HCT116 (cell line): ENCODE measurements around the gene ZNF486. TPM values are rescaled to one million over a fixed set of nuclear protein-coding genes. Genes with fewer than 3 reads are reported as not detected.

Source experiments
- ATAC-seq: fragments of 200-7000 bp; cut with Tn5 transposase; 2 replicates; pipeline ENCODE4 v1.9.1; 2020; ENCODE audit warnings: mild to moderate bottlenecking, moderate library complexity
- BruUV-seq: library from RNA; stranded (reverse); fragments of 400-500 nt; replicated peaks from 2 replicates; lab custom pipeline; 2021; lab: Mats Ljungman, UMichigan
- CTCF ChIA-PET: fragments of 300-600 bp; sonication (Branson Sonifier 250); formaldehyde crosslinking; loops from one replicate; lab custom pipeline; 2021; ENCODE audit warnings: antibody characterized with exemption; lab: Charles Lee
- POLR2A ChIA-PET: fragments of 300-600, 350-600 bp; sonication (Branson Sonifier 250); formaldehyde crosslinking; loops from one replicate; lab custom pipeline; 2021; ENCODE audit warnings: antibody characterized with exemption; lab: Charles Lee
- RAD21 ChIA-PET, 2 experiments: fragments of 300-600 bp; sonication (Branson Sonifier 250); formaldehyde crosslinking; loops; one replicate each; lab custom pipeline; 2023; ENCODE audit warnings: low total read pairs in 2 of 2; ENCODE audit not compliant: uncharacterized antibody in 2 of 2, unreplicated experiment in 2 of 2, low non-redundant PET in 1 of 2; lab: Charles Lee
- DNase-seq: peaks from one replicate; pipeline ENCODE4 v3.0.0-alpha.2; 2010; ENCODE audit warnings: low read depth, low spot score
- H2AFZ ChIP-seq: fragments of 200-600 bp; shearing (Covaris generic), sonication (generic); 2 replicates; pipeline ENCODE4 v1.6.1; 2017; ENCODE audit warnings: low read depth, mixed run types, mixed read lengths, antibody characterized with exemption, low read length; ENCODE audit not compliant: poor library complexity, severe bottlenecking
- H3K27ac ChIP-seq: 2 replicates; pipeline ENCODE4 v1.5.1; 2012; ENCODE audit warnings: low read depth, low read length
- H3K27me3 ChIP-seq: fragments of 200-600 bp; sonication (generic); 2 replicates; pipeline ENCODE4 v1.6.1; 2016; ENCODE audit warnings: mixed run types, low read length, mixed read lengths; ENCODE audit not compliant: insufficient read depth
- H3K36me3 ChIP-seq, 2 experiments: fragments of 200-500 bp in 1 of 2; fragments of 200-600 bp in 1 of 2; sonication (Bioruptor generic) in 1 of 2; sonication (generic) in 1 of 2; 2 replicates each; pipeline versions ENCODE4 v1.5.1 to v1.6.1; 2014 to 2016; ENCODE audit warnings: low read length in 2 of 2, inconsistent platforms in 1 of 2, mixed read lengths in 1 of 2, mixed run types in 1 of 2; ENCODE audit not compliant: insufficient read depth in 2 of 2, control insufficient read depth in 1 of 2
- H3K4me1 ChIP-seq, 2 experiments: fragments of 200-600 bp in 1 of 2; sonication (generic) in 1 of 2; 2 replicates each; pipeline versions ENCODE4 v1.5.1 to v1.6.1; 2012 to 2017; ENCODE audit warnings: low read length in 2 of 2, inconsistent platforms in 1 of 2, mild to moderate bottlenecking in 1 of 2, mixed read lengths in 1 of 2, mixed run types in 1 of 2, moderate library complexity in 1 of 2; ENCODE audit not compliant: insufficient read depth in 2 of 2, control insufficient read depth in 1 of 2
- H3K4me2 ChIP-seq: fragments of 200-600 bp; sonication (generic); 2 replicates; pipeline ENCODE4 v1.6.1; 2017; ENCODE audit warnings: mixed run types, low read length, mixed read lengths
- H3K4me3 ChIP-seq, 2 experiments: fragments of 200-600 bp in 1 of 2; sonication (generic) in 1 of 2; replicated peaks in 1 of 2; 2 replicates each; pipeline ENCODE4 v1.5.1; 2011 to 2016; ENCODE audit warnings: low read length in 2 of 2, control low read depth in 1 of 2, low read depth in 1 of 2, mild to moderate bottlenecking in 1 of 2, mixed read lengths in 1 of 2, mixed run types in 1 of 2
- H3K79me2 ChIP-seq: fragments of 200-600 bp; sonication (generic); 2 replicates; pipeline ENCODE4 v1.6.1; 2017; ENCODE audit warnings: mild to moderate bottlenecking, mixed run types, low read length, moderate library complexity, mixed read lengths; ENCODE audit not compliant: insufficient read depth
- H3K9ac ChIP-seq: fragments of 200-600 bp; sonication (generic); 2 replicates; pipeline ENCODE4 v1.6.1; 2016; ENCODE audit warnings: low read length, mixed read lengths
- H3K9me2 ChIP-seq: fragments of 200-600 bp; sonication (generic), shearing (Covaris generic); 2 replicates; pipeline ENCODE4 v1.6.1; 2017; ENCODE audit warnings: mixed run types, mild to moderate bottlenecking, moderate library complexity; ENCODE audit not compliant: insufficient read depth
- H3K9me3 ChIP-seq, 2 experiments: fragments of 200-500 bp in 1 of 2; fragments of 200-600 bp in 1 of 2; sonication (Bioruptor generic) in 1 of 2; sonication (generic) in 1 of 2; 2 replicates each; pipeline ENCODE4 v1.6.1; 2014 to 2017; ENCODE audit warnings: low read length in 2 of 2, mixed read lengths in 2 of 2, inconsistent platforms in 1 of 2, low read depth in 1 of 2, mild to moderate bottlenecking in 1 of 2, mixed run types in 1 of 2, moderate library complexity in 1 of 2; ENCODE audit not compliant: control insufficient read depth in 1 of 2, insufficient read depth in 1 of 2
- H4K20me1 ChIP-seq: fragments of 200-600 bp; sonication (generic), shearing (Covaris generic); 2 replicates; pipeline ENCODE4 v1.6.1; 2017; ENCODE audit warnings: mixed run types, mild to moderate bottlenecking, moderate library complexity; ENCODE audit not compliant: insufficient read depth
- CEBPB ChIP-seq: IDR thresholded peaks from 2 replicates; pipeline ENCODE4 v1.6.1; 2012; ENCODE audit warnings: low read depth
- EGR1 ChIP-seq: IDR thresholded peaks from 2 replicates; pipeline ENCODE4 v1.6.1; 2012; ENCODE audit warnings: low read depth
- EZH2phosphoT487 ChIP-seq: fragments of 200-600 bp; IDR thresholded peaks from 2 replicates; pipeline ENCODE4 v1.6.1; 2018; ENCODE audit warnings: antibody characterized with exemption, borderline replicate concordance
- FOSL1 ChIP-seq: IDR thresholded peaks from 2 replicates; pipeline ENCODE4 v1.6.1; 2012; ENCODE audit warnings: low read depth
- POLR2AphosphoS5 ChIP-seq: IDR thresholded peaks from 2 replicates; pipeline ENCODE4 v1.6.1; 2011; ENCODE audit warnings: mild to moderate bottlenecking, low read depth, low read length, moderate library complexity
- RAD21 ChIP-seq: IDR thresholded peaks from 2 replicates; pipeline ENCODE4 v1.6.1; 2012; ENCODE audit warnings: low read depth, mild to moderate bottlenecking
- SP1 ChIP-seq: IDR thresholded peaks from 2 replicates; pipeline ENCODE4 v1.6.1; 2012; ENCODE audit warnings: low read depth
- SRF ChIP-seq: IDR thresholded peaks from 2 replicates; pipeline ENCODE4 v1.6.1; 2012; ENCODE audit warnings: low read depth
- ZNF274 ChIP-seq: fragments of 200-500 bp; sonication (Bioruptor generic); IDR thresholded peaks from 2 replicates; pipeline ENCODE4 v1.6.1; 2014; ENCODE audit warnings: mild to moderate bottlenecking, low read depth, low read length, inconsistent platforms
- intact Hi-C: fragments of 100-400 bp; cut with micrococcal nuclease; formaldehyde crosslinking; loops from 2 replicates; pipeline ENCODE4 v1.10.0; 2022
- total RNA-seq: library from RNA; stranded (reverse); gene quantifications from one replicate; pipeline ENCODE4 v1.2.1, GENCODE V29; 2021; ENCODE audit not compliant: unreplicated experiment
- TF ChIP-seq, protein P1 (sequence below), 3 experiments: fragments of 200-600 bp in 1 of 3; sonication (generic) in 1 of 3; IDR thresholded peaks in 2 of 3; conservative IDR thresholded peaks in 1 of 3; 2 replicates each; pipeline ENCODE4 v1.5.1; 2012 to 2017; ENCODE audit warnings: low read depth in 2 of 3, low read length in 2 of 3, antibody characterized with exemption in 1 of 3, borderline replicate concordance in 1 of 3, control low read depth in 1 of 3, mild to moderate bottlenecking in 1 of 3, mixed read lengths in 1 of 3, mixed run types in 1 of 3, moderate library complexity in 1 of 3; ENCODE audit not compliant: insufficient read depth in 1 of 3
- TF ChIP-seq, protein P2 (sequence below): IDR thresholded peaks from 2 replicates; pipeline ENCODE4 v1.6.1; 2012
- TF ChIP-seq, protein P3 (sequence below): IDR thresholded peaks from 2 replicates; pipeline ENCODE4 v1.6.1; 2012

ZNF486 gene
- total RNA-seq, 1 experiment from 2014 or later: not detected

DNA sequence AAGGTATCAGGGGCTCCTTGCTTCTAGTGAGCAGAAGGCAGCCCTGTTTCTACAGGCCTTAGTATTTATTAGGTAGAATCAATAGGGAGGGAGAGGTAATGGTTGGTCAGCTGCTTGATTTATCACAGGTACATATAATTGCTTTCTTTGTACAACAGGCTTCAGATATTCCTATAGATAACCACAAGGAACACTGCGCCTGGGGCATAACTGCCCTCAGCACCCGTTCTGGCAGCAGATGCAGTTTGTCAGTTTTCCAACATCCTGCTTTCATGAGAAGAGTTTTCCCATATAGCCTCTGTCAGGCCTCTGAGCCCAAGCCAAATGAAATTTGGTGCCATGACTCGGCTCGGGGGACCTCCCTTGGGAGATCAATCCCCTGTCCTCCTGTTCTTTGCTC, 12.4 kb upstream of the ZNF486 start:
- ChIA-PET CTCF (no interaction called here), RAD21 (no interaction called here), POLR2A (no interaction called here)
- Histone ChIP-seq H3K27ac (no peak overlapping the region), H4K20me1 (no peaks in the 10 kb centered on the region), H3K79me2 (no peaks in the 10 kb centered on the region), H3K4me2 (no peak overlapping the region), H3K27me3 (no peaks in the 10 kb centered on the region), H2AFZ (no peak overlapping the region), H3K9me3 (peaks cover 0 to 9% of the 10 kb centered on the region in 2 experiments; a peak in 1 of 4 replicates), H3K9ac (no peak overlapping the region), H3K36me3 (no peaks in the 10 kb centered on the region), H3K4me1 (no peaks in the 10 kb centered on the region), H3K4me3 (no peak overlapping the region), H3K9me2 (no peaks in the 10 kb centered on the region)
- ATAC-seq: no peak
- BruUV-seq: no TSS peak
- intact Hi-C loops: no loop called here
- DNase-seq: no peak
- no peak for TF ChIP-seq SRF
- TF ChIP-seq ZNF274: no peak

GRCh38 chr19:20162821-20163220, 4.2 kb upstream of the ZNF486 start:
- H3K9ac ChIP-seq: no peak overlapping the region
- H3K36me3 ChIP-seq: no peaks in the 10 kb centered on the region
- H3K4me3 ChIP-seq: no peak overlapping the region
- no peaks in the 10 kb centered on the region for H4K20me1 ChIP-seq
- ChIA-PET CTCF (no interaction called here), RAD21 (no interaction called here), POLR2A (no interaction called here)
- BruUV-seq: no TSS peak
- H3K4me2 ChIP-seq: no peak overlapping the region
- peaks cover 0 to 16% of the 10 kb centered on the region in 2 experiments; a peak in 2 of 4 replicates for H3K9me3 ChIP-seq
- H3K27me3 ChIP-seq: no peaks in the 10 kb centered on the region
- no peaks in the 10 kb centered on the region for H3K9me2 ChIP-seq
- no peaks in the 10 kb centered on the region for H3K79me2 ChIP-seq
- H2AFZ ChIP-seq: no peak overlapping the region
- no peaks in the 10 kb centered on the region for H3K4me1 ChIP-seq
- no peak for DNase-seq
- ATAC-seq: no peak
- TF ChIP-seq SRF (no peak), RAD21 (no peak)
- H3K27ac ChIP-seq: no peak overlapping the region
- intact Hi-C loops: no loop called here

DNA sequence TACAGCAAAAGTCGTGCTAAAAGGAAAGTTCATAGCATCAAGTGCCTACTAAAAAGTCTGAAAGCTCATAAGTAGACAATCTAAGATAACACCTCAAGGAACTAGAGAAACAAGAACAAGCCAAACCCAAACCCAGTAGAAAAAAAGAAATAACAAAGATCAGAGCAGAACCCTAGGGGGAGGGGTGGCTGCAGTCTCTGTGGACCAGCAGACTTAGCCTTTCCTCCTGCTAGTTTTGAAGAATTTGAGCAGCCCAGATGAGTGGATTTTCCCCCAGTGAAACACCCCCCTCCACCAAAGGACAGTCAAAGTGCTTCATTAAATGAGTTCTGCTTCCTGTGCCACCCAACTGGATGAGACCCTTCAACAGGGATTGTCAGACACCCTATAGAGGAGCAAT, 2.6 kb upstream of the ZNF486 start:
- H3K9me2 ChIP-seq: no peaks in the 10 kb centered on the region
- no peak overlapping the region for H3K27ac ChIP-seq
- H3K9ac ChIP-seq: no peak overlapping the region
- ATAC-seq (no peak), DNase-seq (no peak)
- ChIA-PET RAD21 (no interaction called here), CTCF (no interaction called here), POLR2A (no interaction called here)
- H3K36me3 ChIP-seq: no peaks in the 10 kb centered on the region
- no peak overlapping the region for H2AFZ ChIP-seq
- BruUV-seq: no TSS peak
- no peak overlapping the region for H3K4me2 ChIP-seq
- no peak overlapping the region for H3K4me3 ChIP-seq
- no peaks in the 10 kb centered on the region for H3K27me3 ChIP-seq
- peaks cover 0 to 16% of the 10 kb centered on the region in 2 experiments; a peak in 2 of 4 replicates for H3K9me3 ChIP-seq
- intact Hi-C loops: no loop called here
- no peaks in the 10 kb centered on the region for H3K4me1 ChIP-seq
- H4K20me1 ChIP-seq: no peaks in the 10 kb centered on the region
- H3K79me2 ChIP-seq: no peaks in the 10 kb centered on the region
- TF ChIP-seq EGR1: no peak
- no peak for TF ChIP-seq SRF
- TF ChIP-seq CEBPB: no peak
- TF ChIP-seq SP1: no peak
- TF ChIP-seq POLR2AphosphoS5: no peak
- TF ChIP-seq, protein P1, sequence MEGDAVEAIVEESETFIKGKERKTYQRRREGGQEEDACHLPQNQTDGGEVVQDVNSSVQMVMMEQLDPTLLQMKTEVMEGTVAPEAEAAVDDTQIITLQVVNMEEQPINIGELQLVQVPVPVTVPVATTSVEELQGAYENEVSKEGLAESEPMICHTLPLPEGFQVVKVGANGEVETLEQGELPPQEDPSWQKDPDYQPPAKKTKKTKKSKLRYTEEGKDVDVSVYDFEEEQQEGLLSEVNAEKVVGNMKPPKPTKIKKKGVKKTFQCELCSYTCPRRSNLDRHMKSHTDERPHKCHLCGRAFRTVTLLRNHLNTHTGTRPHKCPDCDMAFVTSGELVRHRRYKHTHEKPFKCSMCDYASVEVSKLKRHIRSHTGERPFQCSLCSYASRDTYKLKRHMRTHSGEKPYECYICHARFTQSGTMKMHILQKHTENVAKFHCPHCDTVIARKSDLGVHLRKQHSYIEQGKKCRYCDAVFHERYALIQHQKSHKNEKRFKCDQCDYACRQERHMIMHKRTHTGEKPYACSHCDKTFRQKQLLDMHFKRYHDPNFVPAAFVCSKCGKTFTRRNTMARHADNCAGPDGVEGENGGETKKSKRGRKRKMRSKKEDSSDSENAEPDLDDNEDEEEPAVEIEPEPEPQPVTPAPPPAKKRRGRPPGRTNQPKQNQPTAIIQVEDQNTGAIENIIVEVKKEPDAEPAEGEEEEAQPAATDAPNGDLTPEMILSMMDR (IDR thresholded peaks at IDR 0.05 in 2 of 3, conservative IDR thresholded peaks at IDR 0.05 in 1 of 3; ENCODE audit: borderline replicate concordance in 1 of 3, insufficient read depth in 1 of 3, low read depth in 2 of 3, low read length in 2 of 3): no peak
- no peak for TF ChIP-seq RAD21
- TF ChIP-seq FOSL1: no peak
- TF ChIP-seq, protein P2, sequence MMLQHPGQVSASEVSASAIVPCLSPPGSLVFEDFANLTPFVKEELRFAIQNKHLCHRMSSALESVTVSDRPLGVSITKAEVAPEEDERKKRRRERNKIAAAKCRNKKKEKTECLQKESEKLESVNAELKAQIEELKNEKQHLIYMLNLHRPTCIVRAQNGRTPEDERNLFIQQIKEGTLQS: no peak
- TF ChIP-seq, protein P3, sequence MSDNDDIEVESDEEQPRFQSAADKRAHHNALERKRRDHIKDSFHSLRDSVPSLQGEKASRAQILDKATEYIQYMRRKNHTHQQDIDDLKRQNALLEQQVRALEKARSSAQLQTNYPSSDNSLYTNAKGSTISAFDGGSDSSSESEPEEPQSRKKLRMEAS: no peak
- no peak for TF ChIP-seq EZH2phosphoT487
